H9 (cell line): Measurements from ENCODE around the gene AP2A2. TPM values are rescaled to one million over a fixed set of nuclear protein-coding genes. Genes with fewer than 3 reads are reported as not detected.
A peak's percentile ranks its signal among the peaks of the same experiment; 100 is the strongest.

Experiments used
- DNase-seq: peaks from one replicate; pipeline ENCODE4 v3.0.0-alpha.2; 2017
- H2AFZ ChIP-seq: one replicate; pipeline ENCODE4 v1.6.1; 2013; ENCODE audit warnings: mild to moderate bottlenecking, low read length, control low read depth, moderate library complexity
- H2AK5ac ChIP-seq: 2 replicates; pipeline ENCODE4 v1.6.1; 2013; ENCODE audit warnings: low read length, control low read depth, mixed read lengths; ENCODE audit not compliant: insufficient read length
- H2BK120ac ChIP-seq: one replicate; pipeline ENCODE4 v1.6.1; 2013; ENCODE audit warnings: low read depth, mild to moderate bottlenecking, low read length, control low read depth, inconsistent platforms; ENCODE audit not compliant: poor library complexity, severe bottlenecking
- H2BK12ac ChIP-seq: 2 replicates; pipeline ENCODE4 v1.6.1; 2013; ENCODE audit warnings: low read length, control low read depth, mixed read lengths, low read depth; ENCODE audit not compliant: insufficient read length
- H2BK15ac ChIP-seq: 2 replicates; pipeline ENCODE4 v1.6.1; 2013; ENCODE audit warnings: low read depth, low read length, control low read depth
- H2BK20ac ChIP-seq: one replicate; pipeline ENCODE4 v1.6.1; 2013; ENCODE audit warnings: low read depth, mild to moderate bottlenecking, low read length, control low read depth, inconsistent platforms; ENCODE audit not compliant: poor library complexity, severe bottlenecking
- H2BK5ac ChIP-seq: 2 replicates; pipeline ENCODE4 v1.6.1; 2013; ENCODE audit warnings: low read length, control low read depth, mixed read lengths; ENCODE audit not compliant: insufficient read length
- H3K14ac ChIP-seq: 2 replicates; pipeline ENCODE4 v1.6.1; 2013; ENCODE audit warnings: low read length, control low read depth; ENCODE audit not compliant: insufficient read depth
- H3K18ac ChIP-seq: 2 replicates; pipeline ENCODE4 v1.6.1; 2013; ENCODE audit warnings: low read depth, mild to moderate bottlenecking, mixed read lengths, low read length, control low read depth; ENCODE audit not compliant: insufficient read length
- H3K23ac ChIP-seq: 2 replicates; pipeline ENCODE4 v1.6.1; 2013; ENCODE audit warnings: low read length, control low read depth, mixed read lengths, low read depth; ENCODE audit not compliant: insufficient read length
- H3K23me2 ChIP-seq: 2 replicates; pipeline ENCODE4 v1.6.1; 2013; ENCODE audit warnings: low read depth, mild to moderate bottlenecking, mixed read lengths, low read length, control low read depth; ENCODE audit not compliant: insufficient read length, poor library complexity, severe bottlenecking
- H3K27ac ChIP-seq: 2 replicates; pipeline ENCODE4 v1.5.1; 2013; ENCODE audit warnings: low read length, control low read depth, mixed read lengths, low read depth; ENCODE audit not compliant: insufficient read length
- H3K27me3 ChIP-seq: 2 replicates; pipeline ENCODE4 v1.6.1; 2013; ENCODE audit warnings: low read length, control low read depth, inconsistent platforms; ENCODE audit not compliant: insufficient read depth
- H3K4ac ChIP-seq: 2 replicates; pipeline ENCODE4 v1.6.1; 2013; ENCODE audit warnings: low read depth, mild to moderate bottlenecking, control low read depth, inconsistent platforms, low read length, moderate library complexity
- H3K4me1 ChIP-seq: 2 replicates; pipeline ENCODE4 v1.6.1; 2013; ENCODE audit warnings: low read length, control low read depth, inconsistent platforms; ENCODE audit not compliant: insufficient read depth
- H3K4me2 ChIP-seq: 2 replicates; pipeline ENCODE4 v1.6.1; 2013; ENCODE audit warnings: low read length, control low read depth, mixed read lengths; ENCODE audit not compliant: insufficient read length, insufficient read depth
- H3K56ac ChIP-seq: 2 replicates; pipeline ENCODE4 v1.6.1; 2013; ENCODE audit warnings: low read depth, mild to moderate bottlenecking, mixed read lengths, low read length, control low read depth; ENCODE audit not compliant: insufficient read length
- H3K79me1 ChIP-seq: 2 replicates; pipeline ENCODE4 v1.6.1; 2013; ENCODE audit warnings: low read depth, mild to moderate bottlenecking, moderate library complexity, low read length, control low read depth, inconsistent platforms; ENCODE audit not compliant: insufficient read depth, poor library complexity, severe bottlenecking
- H3K79me2 ChIP-seq: 2 replicates; pipeline ENCODE4 v1.6.1; 2013; ENCODE audit warnings: low read length, control low read depth, inconsistent platforms; ENCODE audit not compliant: insufficient read depth
- H3K9ac ChIP-seq: 2 replicates; pipeline ENCODE4 v1.6.1; 2013; ENCODE audit warnings: low read length, control low read depth, mixed read lengths; ENCODE audit not compliant: insufficient read length; ENCODE audit errors: extremely low read depth
- H3K9me3 ChIP-seq: one replicate; pipeline ENCODE4 v1.6.1; 2013; ENCODE audit warnings: low read depth, low read length, inconsistent platforms; ENCODE audit not compliant: control insufficient read depth
- H3T11ph ChIP-seq: one replicate; pipeline ENCODE4 v1.6.1; 2013; ENCODE audit warnings: mild to moderate bottlenecking, low read length, control low read depth, inconsistent platforms
- H4K20me1 ChIP-seq: one replicate; pipeline ENCODE4 v1.6.1; 2013; ENCODE audit not compliant: control insufficient read depth, insufficient read length, insufficient read depth
- H4K5ac ChIP-seq: 2 replicates; pipeline ENCODE4 v1.6.1; 2013; ENCODE audit warnings: low read depth, mild to moderate bottlenecking, mixed read lengths, low read length, control low read depth; ENCODE audit not compliant: insufficient read length
- H4K8ac ChIP-seq: replicated peaks from 2 replicates; pipeline ENCODE4 v1.6.1; 2013; ENCODE audit warnings: low read length, control low read depth, mixed read lengths, low read depth; ENCODE audit not compliant: insufficient read length
- H4K91ac ChIP-seq: 2 replicates; pipeline ENCODE4 v1.6.1; 2013; ENCODE audit warnings: low read depth, mild to moderate bottlenecking, moderate library complexity, mixed read lengths, low read length, control low read depth; ENCODE audit not compliant: insufficient read length
- H3K27ac Mint-ChIP-seq, 3 experiments: 2 replicates in 2 of 3; 3 replicates in 1 of 3; pipeline ENCODE4 v1.8.0; 2020 to 2021; ENCODE audit warnings: mixed read lengths in 3 of 3, mild to moderate bottlenecking in 1 of 3, moderate library complexity in 1 of 3
- H3K27me3 Mint-ChIP-seq: 2 replicates; pipeline ENCODE4 v1.8.0; 2021; ENCODE audit warnings: low read depth, mild to moderate bottlenecking, moderate library complexity, mixed read lengths
- H3K36me3 Mint-ChIP-seq, 3 experiments: 2 replicates in 2 of 3; 3 replicates in 1 of 3; pipeline ENCODE4 v1.8.0; 2020 to 2021; ENCODE audit warnings: low read depth in 3 of 3, mixed read lengths in 3 of 3; ENCODE audit not compliant: insufficient read depth in 1 of 3
- H3K4me1 Mint-ChIP-seq, 2 experiments: 2 replicates each; pipeline ENCODE4 v1.8.0; 2020; ENCODE audit warnings: mixed read lengths in 2 of 2
- H3K4me3 Mint-ChIP-seq, 2 experiments: 2 replicates in 1 of 2; 3 replicates in 1 of 2; pipeline ENCODE4 v1.8.0; 2020 to 2021; ENCODE audit warnings: mild to moderate bottlenecking in 2 of 2, mixed read lengths in 2 of 2, moderate library complexity in 1 of 2
- H3K9me3 Mint-ChIP-seq, 2 experiments: 2 replicates in 1 of 2; 3 replicates in 1 of 2; pipeline ENCODE4 v1.8.0; 2020; ENCODE audit warnings: mild to moderate bottlenecking in 2 of 2, mixed read lengths in 2 of 2, moderate library complexity in 1 of 2
- CTCF ChIP-seq: fragments of 200-600 bp; sonication (generic); conservative IDR thresholded peaks from 3 replicates; pipeline ENCODE4 v1.8.0; 2021; ENCODE audit warnings: antibody characterized with exemption, mild to moderate bottlenecking
- WGBS: extraction: QIAGEN DNeasy Blood & Tissue Kit; methylation state at CpG from one replicate; pipeline ENCODE4 v1.1.7; 2013; ENCODE audit warnings: missing lambda C conversion rate, low lambda C conversion rate, mixed read lengths; ENCODE audit not compliant: insufficient read length; ENCODE audit errors: extremely low coverage; 5-methylcytosine and 5-hydroxymethylcytosine counted together
- total RNA-seq: library from RNA; stranded (reverse); gene quantifications from 2 replicates; pipeline ENCODE4 v1.2.1, GENCODE V29; 2021

The AP2A2 gene
- total RNA-seq, 1 experiment from 2014 or later, result 53.7 TPM

- Mint-ChIP-seq H3K4me1 (peaks cover 57 to 62% of the 10 kb centered on the region in 2 experiments), H3K9me3 (peaks cover 3 to 11% of the 10 kb centered on the region in 2 experiments; a peak in 4 of 5 replicates), H3K36me3 (peaks cover 9 to 16% (median 11%) of the 10 kb centered on the region in 3 experiments), H3K27me3 (no peaks in the 10 kb centered on the region), H3K27ac (peak overlapping the region in 2 of 3 experiments; percentile 24 to 94; a peak in 1 of 7 replicates), H3K4me3 (no peak overlapping the region)
- Histone ChIP-seq H3K14ac (no peak overlapping the region), H4K20me1 (no peaks in the 10 kb centered on the region), H3K9ac (no peak overlapping the region), H3K4ac (no peak overlapping the region), H4K5ac (no peak overlapping the region), H3K79me2 (peaks cover 11% of the 10 kb centered on the region; the same call in 1 of the 2 replicates), H4K91ac (no peak overlapping the region), H3K4me1 (peaks cover 8% of the 10 kb centered on the region; the same call in 1 of the 2 replicates), H2BK15ac (no peak overlapping the region), H3K9me3 (no peaks in the 10 kb centered on the region), H2BK20ac (no peak overlapping the region), H2BK120ac (no peak overlapping the region), H2BK5ac (no peak overlapping the region), H3K4me2 (no peak overlapping the region), H2AK5ac (no peak overlapping the region), H4K8ac (no peak overlapping the region), H3K27me3 (no peaks in the 10 kb centered on the region), H3K23me2 (no peaks in the 10 kb centered on the region), H3T11ph (no peak overlapping the region), H3K56ac (no peak overlapping the region), H3K27ac (no peak overlapping the region), H2BK12ac (no peak overlapping the region), H3K18ac (no peak overlapping the region), H2AFZ (no peak overlapping the region), H3K79me1 (peaks cover 6% of the 10 kb centered on the region), H3K23ac (no peak overlapping the region)
- no peak for DNase-seq
- no peak for TF ChIP-seq CTCF
- no CpG with 5 or more reads among the region's 13 CpGs for WGBS
Observed at GRCh38 chr11:953512-953911, 27.8 kb downstream of the AP2A2 start.
